HEK293 (cell line): Measurements from ENCODE around the gene GPR146.

Source experiments
- CTCF ChIP-seq: fragments of 450-650 bp; formaldehyde crosslinking; IDR thresholded peaks from 2 replicates; pipeline ENCODE4 v1.5.1; 2016; ENCODE audit warnings: missing biosample characterization, missing genetic modification characterization
- MYNN ChIP-seq: fragments of 450-650 bp; formaldehyde crosslinking; IDR thresholded peaks from 2 replicates; pipeline ENCODE4 v1.5.1; 2016; ENCODE audit warnings: missing biosample characterization, missing genetic modification characterization, borderline replicate concordance
- MZF1 ChIP-seq: fragments of 450-650 bp; formaldehyde crosslinking; IDR thresholded peaks from 2 replicates; pipeline ENCODE4 v1.5.1; 2017; ENCODE audit warnings: missing biosample characterization, missing genetic modification characterization, borderline replicate concordance
- PBX3 ChIP-seq: sonication (generic); formaldehyde crosslinking; IDR thresholded peaks from 2 replicates; pipeline ENCODE4 v1.8.1; 2022; ENCODE audit warnings: mild to moderate bottlenecking, moderate library complexity, missing genetic modification reagents
- PRDM10 ChIP-seq: fragments of 450-650 bp; formaldehyde crosslinking; IDR thresholded peaks from 2 replicates; pipeline ENCODE4 v1.5.1; 2016; ENCODE audit warnings: missing biosample characterization, missing genetic modification characterization
- SETDB1 ChIP-seq: IDR thresholded peaks from one replicate; pipeline ENCODE4 v1.6.1; 2017; ENCODE audit warnings: mild to moderate bottlenecking, low read length, moderate library complexity, mixed read lengths; ENCODE audit not compliant: insufficient read length
- TSHZ1 ChIP-seq: fragments of 450-650 bp; formaldehyde crosslinking; IDR thresholded peaks from 2 replicates; pipeline ENCODE4 v1.5.1; 2016; ENCODE audit warnings: missing biosample characterization, missing genetic modification characterization, borderline replicate concordance
- ZBTB8A ChIP-seq: fragments of 450-650 bp; formaldehyde crosslinking; IDR thresholded peaks from 2 replicates; pipeline ENCODE4 v1.5.1; 2016; ENCODE audit warnings: missing biosample characterization, missing genetic modification characterization
- ZNF133 ChIP-seq: fragments of 450-650 bp; formaldehyde crosslinking; IDR thresholded peaks from 2 replicates; pipeline ENCODE4 v1.5.1; 2016; ENCODE audit warnings: missing biosample characterization, missing genetic modification characterization
- ZNF341 ChIP-seq: fragments of 450-650 bp; formaldehyde crosslinking; IDR thresholded peaks from 2 replicates; pipeline ENCODE4; 2016; ENCODE audit warnings: low read depth, missing biosample characterization, missing genetic modification characterization
- ZNF747 ChIP-seq: fragments of 450-650 bp; formaldehyde crosslinking; IDR thresholded peaks from 2 replicates; pipeline ENCODE4 v1.5.1; 2016; ENCODE audit warnings: missing biosample characterization, missing genetic modification characterization
- ZNF837 ChIP-seq: fragments of 450-650 bp; formaldehyde crosslinking; IDR thresholded peaks from 2 replicates; pipeline ENCODE4 v1.5.1; 2016; ENCODE audit warnings: missing biosample characterization, missing genetic modification characterization
- ZSCAN5A ChIP-seq: fragments of 450-650 bp; formaldehyde crosslinking; IDR thresholded peaks from 2 replicates; pipeline ENCODE4 v1.5.1; 2016; ENCODE audit warnings: missing biosample characterization, missing genetic modification characterization

GRCh38 chr7:1080252-1080920, 36.0 kb downstream of the GPR146 start:
- no peak for TF ChIP-seq MYNN (tag by site-specific recombination)
- no peak for TF ChIP-seq PRDM10 (tag by site-specific recombination)
- TF ChIP-seq ZBTB8A = no peak
- TF ChIP-seq CTCF (tag by site-specific recombination) = no peak
- no peak for TF ChIP-seq TSHZ1 (tag by site-specific recombination)
- no peak for TF ChIP-seq ZNF341
- no peak for TF ChIP-seq ZNF133 (tag by site-specific recombination)
- no peak for TF ChIP-seq ZNF747
- TF ChIP-seq PBX3 (CRISPR knock-in tag) = no peak
- TF ChIP-seq ZNF837 = no peak
- no peak for TF ChIP-seq SETDB1
- no peak for TF ChIP-seq ZSCAN5A (tag by site-specific recombination)
- TF ChIP-seq MZF1 = no peak
